ENCODE measurements around the gene LRTM2.

- TF ChIP-seq POLR2A (IDR thresholded peaks at IDR 0.05) (no peak), POLR2AphosphoS5 (IDR thresholded peaks at IDR 0.05) (no peak)
Measured at GRCh38 chr12:1820896-1821291, 529 bp downstream of the LRTM2 start.
